Cardiac septum (tissue), 1 donor: ENCODE results near the gene KCNA1. TPM values are rescaled to one million over a fixed set of nuclear protein-coding genes. Genes with fewer than 3 reads are reported as not detected.

Source experiments
- DNase-seq: peaks from one replicate; pipeline ENCODE4 v3.0.0-alpha.2; 2020; ENCODE audit warnings: low spot score
- intact Hi-C: fragments of 100-400 bp; cut with DNase I; formaldehyde crosslinking; loops from one replicate; pipeline ENCODE4 v1.14.0; 2022
- total RNA-seq: library from RNA; stranded (reverse); fragmentation: NEBNext Ultra II Directional; extraction: Animal tissue kit (Norgen Biotek cat#: 25700); gene quantifications from one replicate; pipeline ENCODE4 v1.2.1, GENCODE V29; 2021
- donor health status: DM: no; HTN: no; CAD: no.

Gene KCNA1
- total RNA-seq, 1 donor from 2014 or later, result 0.13 TPM

- intact Hi-C loops, result no loop called here
- DNase-seq, result no peak
These were observed 1.0 kb downstream of the KCNA1 start for GRCh38 chr12:4910502-4911315.

GRCh38 chr12:4911316-4911994 lies 1.8 kb downstream of the KCNA1 start:
- DNase-seq, result no peak
- intact Hi-C loops, result no loop called here

GRCh38 chr12:4914720-4915119 lies 5.0 kb downstream of the KCNA1 start:
- DNase-seq, result no peak
- intact Hi-C loops, result no loop called here

DNA sequence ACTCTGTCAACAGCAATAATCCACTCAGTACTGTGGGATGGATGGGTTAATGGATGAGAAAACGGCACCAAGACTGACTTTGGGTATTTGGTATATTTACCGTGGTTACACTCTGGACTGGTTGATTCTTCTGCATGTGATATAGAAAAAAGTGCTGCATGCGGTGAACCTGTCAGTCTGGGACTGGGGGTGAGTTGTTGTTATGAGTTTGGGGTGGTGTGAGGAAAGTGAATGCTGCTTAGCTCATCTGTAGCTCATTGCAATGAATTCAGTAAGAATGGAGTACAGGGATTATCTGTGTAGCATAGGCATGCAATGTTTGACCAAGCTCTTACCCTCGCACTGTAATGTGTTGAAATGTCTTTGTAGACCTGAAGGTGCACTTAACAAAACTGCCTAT lies 6.0 kb downstream of the KCNA1 start:
- DNase-seq, result no peak
- intact Hi-C loops, result no loop called here

DNA sequence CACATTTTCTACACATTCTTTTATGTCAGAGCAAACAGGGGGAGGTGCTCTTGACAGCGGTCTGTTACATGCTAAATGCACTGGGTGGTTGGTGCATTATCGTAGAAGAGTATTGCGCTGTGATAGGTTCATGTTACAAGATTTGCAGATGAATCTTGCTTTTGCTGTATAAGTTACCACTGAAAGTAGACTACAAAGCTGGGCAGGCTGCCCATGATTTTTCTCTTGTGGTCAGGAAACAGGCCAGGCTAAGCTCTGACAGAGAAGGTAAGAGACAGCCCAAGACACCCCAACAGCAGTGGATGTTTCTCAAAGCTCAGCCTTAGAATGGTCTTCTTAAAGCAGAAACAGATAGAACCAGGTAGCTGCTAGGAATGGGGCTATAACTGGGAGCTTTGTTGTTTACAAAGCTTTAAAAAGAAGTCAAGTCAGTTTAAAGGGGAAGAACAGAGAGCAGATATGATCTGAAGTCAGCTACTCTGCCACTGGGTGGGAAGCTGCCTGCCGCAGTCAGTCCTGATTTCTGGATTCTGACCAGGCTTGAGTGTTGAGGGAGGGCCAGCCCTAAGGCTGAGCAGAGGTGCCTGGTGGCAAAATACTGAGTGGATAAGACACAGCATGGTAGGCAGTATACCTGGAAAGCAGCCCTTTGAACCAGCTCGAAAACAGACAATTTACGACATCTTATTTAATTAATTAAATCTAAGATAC lies 9.4 kb downstream of the KCNA1 start:
- no peak for DNase-seq
- intact Hi-C loops, result no loop called here

GRCh38 chr12:4932576-4932975 lies 22.9 kb downstream of the KCNA1 start:
- intact Hi-C loops, result no loop called here
- no peak for DNase-seq

DNA sequence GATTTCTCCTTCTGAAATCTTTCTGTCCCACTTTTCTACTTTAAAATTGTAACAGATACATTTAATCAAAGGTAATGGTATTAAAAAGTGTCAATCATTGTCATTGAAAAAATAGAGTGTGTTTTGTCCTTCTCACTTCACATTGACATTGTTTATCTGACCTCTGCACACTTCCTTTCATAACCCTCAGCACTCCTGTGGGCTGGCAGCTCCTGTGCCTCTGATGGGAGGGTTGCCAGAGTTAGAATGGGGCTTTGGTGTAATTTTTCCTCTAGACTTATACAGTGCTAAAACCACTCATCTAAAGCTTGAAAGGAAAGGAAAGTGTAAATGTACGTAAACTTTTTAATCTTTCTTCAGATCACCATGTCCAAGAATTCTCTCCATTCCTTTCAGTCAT lies 23.7 kb downstream of the KCNA1 start:
- intact Hi-C loops, result no loop called here
- DNase-seq, result no peak

- intact Hi-C loops, result no loop called here
These were observed 24.8 kb downstream of the KCNA1 start for GRCh38 chr12:4934407-4935035.

GRCh38 chr12:4938900-4939299 lies 29.2 kb downstream of the KCNA1 start:
- no peak for DNase-seq
- intact Hi-C loops, result no loop called here

More at GRCh38 chr12:4934407-4935035, 24.8 kb downstream of the KCNA1 start:
- no peak for DNase-seq

DNA sequence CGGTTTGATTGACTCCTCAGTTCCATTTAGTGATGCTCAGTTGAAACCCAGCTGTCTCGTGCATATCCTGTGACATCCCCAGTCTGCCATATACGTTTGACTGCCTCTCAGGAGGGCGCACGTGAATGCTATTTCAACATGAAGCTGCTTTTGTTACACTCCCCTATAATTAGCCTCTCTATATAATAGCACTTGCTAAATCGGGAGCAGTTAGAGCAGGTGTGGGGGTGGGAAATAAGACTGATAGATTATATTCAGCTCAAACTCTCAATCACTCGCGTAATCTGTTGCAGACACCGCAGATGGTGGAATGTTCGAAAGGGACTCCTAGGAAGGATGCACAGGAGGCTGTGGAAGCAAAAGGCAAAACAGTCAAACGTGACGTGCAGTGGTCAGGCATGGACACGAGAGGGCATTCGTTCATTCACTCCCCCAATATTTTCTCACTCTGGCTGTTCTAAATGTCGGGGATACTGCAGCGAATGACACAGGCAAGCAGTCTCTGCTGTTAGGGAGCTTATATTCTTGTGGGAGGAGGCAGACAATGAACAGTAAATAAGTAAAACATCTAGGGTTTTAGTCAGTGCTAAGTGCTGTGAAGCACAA lies 29.8 kb downstream of the KCNA1 start:
- intact Hi-C loops, result no loop called here
- no peak for DNase-seq

- DNase-seq, result no peak
- intact Hi-C loops, result no loop called here
These were observed 33.6 kb downstream of the KCNA1 start for GRCh38 chr12:4943067-4943937.

- intact Hi-C loops, result no loop called here
- DNase-seq, result no peak
These were observed 34.2 kb downstream of the KCNA1 start for GRCh38 chr12:4943938-4944284.

GRCh38 chr12:4947253-4947652 lies 37.5 kb downstream of the KCNA1 start:
- intact Hi-C loops, result no loop called here

GRCh38 chr12:4951083-4951482 lies 41.4 kb downstream of the KCNA1 start:
- no peak for DNase-seq
- intact Hi-C loops, result no loop called here

More at GRCh38 chr12:4947253-4947652, 37.5 kb downstream of the KCNA1 start:
- no peak for DNase-seq

- no peak for DNase-seq
- intact Hi-C loops, result no loop called here
These were observed 41.9 kb downstream of the KCNA1 start for GRCh38 chr12:4951601-4952000.

GRCh38 chr12:4954621-4955354 lies 45.1 kb downstream of the KCNA1 start:
- intact Hi-C loops, result no loop called here

GRCh38 chr12:4956054-4956453 lies 46.3 kb downstream of the KCNA1 start:
- intact Hi-C loops, result no loop called here
- no peak for DNase-seq

More at GRCh38 chr12:4954621-4955354, 45.1 kb downstream of the KCNA1 start:
- no peak for DNase-seq

GRCh38 chr12:4956968-4957367 lies 47.3 kb downstream of the KCNA1 start:
- intact Hi-C loops, result no loop called here
- DNase-seq, result no peak
